Astrocyte of the cerebellum (primary cell): Measurements from ENCODE around the gene AOPEP.

Source experiments
- DNase-seq: peaks from one replicate; pipeline ENCODE4 v3.0.0-alpha.2; 2011; ENCODE audit warnings: low read depth
- H3K4me3 ChIP-seq: 2 replicates; pipeline ENCODE4 v1.5.1; 2011; ENCODE audit warnings: mild to moderate bottlenecking, low read depth, low read length, moderate library complexity
- CTCF ChIP-seq: IDR thresholded peaks from 2 replicates; pipeline ENCODE4 v1.5.1; 2012; ENCODE audit warnings: low read length, low read depth, moderate library complexity, mild to moderate bottlenecking; ENCODE audit errors: missing control alignments
- in situ Hi-C: cut with HindIII; loops from 2 replicates; pipeline ENCODE4 v1.10.0; 2017; ENCODE audit warnings: low sequenced_read_pairs

The AOPEP gene

GRCh38 chr9:94895668-94896067 lies 169.2 kb downstream of the AOPEP start:
- DNase-seq: no peak
- no peak overlapping the region for H3K4me3 ChIP-seq
- no peak for TF ChIP-seq CTCF
- in situ Hi-C loops: no loop called here

- TF ChIP-seq CTCF: no peak
- H3K4me3 ChIP-seq: no peak overlapping the region
- DNase-seq: no peak
- in situ Hi-C loops: no loop called here
Observed at GRCh38 chr9:94896512-94896911, 170.0 kb downstream of the AOPEP start.

GRCh38 chr9:94899464-94900221 lies 173.1 kb downstream of the AOPEP start:
- in situ Hi-C loops: no loop called here
- H3K4me3 ChIP-seq: no peak overlapping the region
- DNase-seq: no peak
- no peak for TF ChIP-seq CTCF

GRCh38 chr9:94900222-94901018 lies 173.9 kb downstream of the AOPEP start:
- H3K4me3 ChIP-seq: no peak overlapping the region
- DNase-seq: peak; percentile 92
- in situ Hi-C loops: no loop called here
- no peak for TF ChIP-seq CTCF

GRCh38 chr9:94901019-94901363 lies 174.5 kb downstream of the AOPEP start:
- no peak overlapping the region for H3K4me3 ChIP-seq
- no peak for DNase-seq
- in situ Hi-C loops: no loop called here
- TF ChIP-seq CTCF: no peak

- DNase-seq: no peak
- no peak overlapping the region for H3K4me3 ChIP-seq
- in situ Hi-C loops: no loop called here
- no peak for TF ChIP-seq CTCF
Observed at GRCh38 chr9:94903961-94904421, 177.5 kb downstream of the AOPEP start.
